Dedifferentiated amniotic fluid mesenchymal stem cell (primary cell): ENCODE data around the gene SNU13.
"Not testable (repeated sequence)": the region's sequence is repeated elsewhere in the genome, so short reads cannot be mapped to it uniquely, and the experiment has no call there.

Experiments
- DNase-seq: peaks from one replicate; pipeline ENCODE4 v3.0.0-alpha.2; 2016; ENCODE audit errors: extremely low spot score

SNU13 gene

GRCh38 chr22:41682033-41682807 lies 6.4 kb downstream of the SNU13 start:
- peak; percentile 81 for DNase-seq

- DNase-seq = no peak
Observed at GRCh38 chr22:41681616-41682015, 7.1 kb downstream of the SNU13 start.

GRCh38 chr22:41676134-41676533 lies 12.5 kb downstream of the SNU13 start:
- no peak for DNase-seq

- no peak for DNase-seq
Observed at GRCh38 chr22:41674846-41675340, 13.8 kb downstream of the SNU13 start.

GRCh38 chr22:41672780-41673509 lies 15.7 kb downstream of the SNU13 start:
- no peak for DNase-seq

- DNase-seq = not testable (repeated sequence)
Observed at GRCh38 chr22:41672096-41672495, 16.6 kb downstream of the SNU13 start.

DNA sequence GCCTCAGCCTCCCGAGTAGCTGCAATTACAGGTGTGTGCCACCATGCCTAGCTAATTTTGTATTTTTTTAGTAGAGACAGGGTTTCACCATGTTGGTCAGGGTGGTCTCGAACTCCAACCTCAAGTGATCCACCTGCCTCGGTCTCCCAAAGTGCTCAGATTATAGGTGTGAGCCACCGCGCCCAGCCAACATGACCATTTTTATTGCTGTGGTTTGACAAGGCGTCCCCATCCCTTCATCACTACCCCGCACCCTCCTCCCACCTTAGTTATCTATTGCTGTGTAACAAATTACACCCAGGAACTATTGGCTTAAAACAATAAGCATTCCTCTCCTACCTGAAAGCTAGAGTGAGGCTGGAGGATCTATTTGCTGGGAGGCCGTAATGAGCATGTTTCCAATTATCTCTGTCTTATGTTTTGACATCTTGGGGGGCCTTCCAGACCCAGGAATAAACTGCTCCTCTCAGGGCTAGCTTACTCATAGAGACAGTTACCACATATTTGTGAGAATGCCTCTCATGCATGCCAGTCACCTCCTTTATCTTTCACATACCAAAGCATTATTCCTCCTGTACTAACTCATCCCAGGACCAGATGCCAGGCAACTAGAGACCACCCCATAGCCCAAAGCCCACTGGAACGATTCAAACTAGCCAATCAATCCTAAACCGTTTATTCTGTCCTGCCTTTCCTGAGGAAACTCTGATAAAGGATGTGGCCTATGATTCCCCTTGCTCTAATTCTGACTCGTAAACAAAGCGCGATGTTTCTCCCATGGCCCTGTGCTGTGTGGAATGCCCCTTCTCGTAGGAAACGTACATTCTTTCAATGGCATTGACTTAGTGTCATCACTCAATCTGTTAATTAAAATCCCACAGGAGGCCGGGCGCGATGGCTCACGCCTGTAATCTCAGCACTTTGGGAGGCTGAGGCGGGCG lies 19.4 kb downstream of the SNU13 start:
- no peak for DNase-seq

GRCh38 chr22:41664951-41665350 lies 23.7 kb downstream of the SNU13 start:
- DNase-seq = no peak

DNA sequence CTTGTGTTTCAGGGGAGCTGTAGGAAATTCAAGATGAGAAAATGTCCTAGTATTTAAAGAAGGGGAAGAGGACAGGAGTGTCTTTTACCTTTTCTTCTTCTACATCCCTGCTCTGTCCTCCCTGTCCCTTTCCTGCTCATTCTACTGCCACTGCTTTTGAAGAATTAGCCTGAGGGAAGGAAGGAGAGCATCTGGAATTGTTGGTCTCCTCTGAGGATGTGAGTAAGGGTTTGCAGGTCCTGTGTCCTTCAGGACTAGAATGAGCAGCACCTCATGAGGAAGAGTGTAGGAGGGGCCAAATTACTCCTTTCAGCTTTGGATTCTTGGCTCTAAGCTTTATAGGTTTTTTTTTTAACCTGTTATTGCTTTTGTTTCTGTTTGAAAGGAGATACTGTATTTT lies 24.2 kb downstream of the SNU13 start:
- DNase-seq = no peak

GRCh38 chr22:41663594-41663993 lies 25.1 kb downstream of the SNU13 start:
- not testable (repeated sequence) for DNase-seq

DNA sequence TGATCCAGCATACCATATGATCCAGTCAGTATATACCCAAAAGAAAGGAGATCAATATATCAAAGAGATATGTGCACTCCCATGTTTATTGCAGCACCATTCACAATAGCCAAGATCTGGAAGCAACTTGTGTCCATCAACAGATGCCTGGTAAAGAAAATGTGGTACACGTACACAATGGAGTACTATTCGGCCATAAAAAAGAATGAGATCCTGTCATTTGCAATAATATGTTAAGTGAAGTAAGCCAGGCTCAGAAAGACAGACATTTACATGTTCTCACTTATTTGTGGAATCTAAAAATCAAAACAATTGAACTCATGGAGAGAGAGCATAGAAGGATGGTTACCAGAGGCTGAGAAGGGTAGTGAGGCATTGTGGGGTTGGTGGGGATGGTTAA lies 27.0 kb downstream of the SNU13 start:
- no peak for DNase-seq

DNA sequence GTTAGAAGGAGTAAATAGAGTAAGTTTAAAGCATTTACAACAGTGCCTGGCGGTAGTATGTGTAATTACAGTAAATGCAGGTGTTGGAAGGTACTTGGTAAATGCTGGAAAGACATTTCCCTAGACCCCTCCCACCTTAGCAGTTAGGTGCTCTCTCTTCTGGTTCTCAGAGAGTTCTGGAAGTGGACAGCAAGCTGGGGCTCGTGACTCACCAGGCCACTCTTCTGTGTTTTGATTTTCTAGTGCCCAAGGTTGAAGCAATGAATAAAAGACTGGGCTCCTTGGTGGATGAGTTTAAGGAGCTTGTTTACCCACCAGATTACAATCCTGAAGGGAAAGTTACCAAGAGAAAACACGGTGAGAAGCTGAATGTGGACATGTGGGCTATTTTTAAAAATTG lies 27.6 kb downstream of the SNU13 start:
- no peak for DNase-seq

- no peak for DNase-seq
Observed at GRCh38 chr22:41660416-41660815, 28.3 kb downstream of the SNU13 start.

DNA sequence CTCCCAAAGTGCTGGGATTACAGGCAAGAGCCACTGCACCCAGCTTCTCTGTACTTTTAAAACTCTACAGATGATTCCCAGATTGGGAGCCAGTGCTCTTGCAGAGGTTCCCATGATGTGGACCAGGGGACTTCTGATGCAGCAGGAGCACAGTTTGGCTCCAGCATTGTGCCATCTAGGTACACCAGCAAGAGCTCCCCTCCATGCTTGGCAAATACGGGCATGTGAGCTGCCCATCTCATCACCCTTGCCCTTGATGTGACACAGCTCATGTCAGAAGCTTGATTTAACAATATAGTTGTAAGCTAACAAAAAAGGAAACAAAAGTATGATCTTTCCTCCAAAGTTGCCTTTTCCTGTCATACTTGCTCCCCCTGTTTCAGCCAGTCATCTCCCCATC lies 28.7 kb downstream of the SNU13 start:
- DNase-seq = no peak

GRCh38 chr22:41658869-41659268 lies 29.8 kb downstream of the SNU13 start:
- no peak for DNase-seq

DNA sequence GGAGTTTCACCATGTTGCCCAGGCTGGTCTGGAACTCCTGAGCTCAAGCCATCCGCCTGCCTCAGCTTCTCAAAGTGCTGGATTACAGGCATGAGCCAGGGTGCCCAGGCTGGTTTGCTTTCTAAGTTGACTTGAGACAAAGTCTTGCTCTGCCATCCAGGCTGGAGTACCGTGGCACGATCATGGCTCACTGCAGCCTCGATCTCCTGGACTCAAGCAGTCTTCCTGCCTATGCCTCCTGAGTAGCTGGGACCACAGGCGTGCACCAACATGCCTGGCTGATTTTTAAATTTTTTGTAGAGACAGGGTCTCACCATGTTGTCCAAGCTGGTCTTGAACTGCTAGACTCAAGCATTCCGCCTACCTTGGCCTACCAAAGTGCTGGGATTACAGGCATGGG lies 31.0 kb downstream of the SNU13 start:
- DNase-seq = no peak

DNA sequence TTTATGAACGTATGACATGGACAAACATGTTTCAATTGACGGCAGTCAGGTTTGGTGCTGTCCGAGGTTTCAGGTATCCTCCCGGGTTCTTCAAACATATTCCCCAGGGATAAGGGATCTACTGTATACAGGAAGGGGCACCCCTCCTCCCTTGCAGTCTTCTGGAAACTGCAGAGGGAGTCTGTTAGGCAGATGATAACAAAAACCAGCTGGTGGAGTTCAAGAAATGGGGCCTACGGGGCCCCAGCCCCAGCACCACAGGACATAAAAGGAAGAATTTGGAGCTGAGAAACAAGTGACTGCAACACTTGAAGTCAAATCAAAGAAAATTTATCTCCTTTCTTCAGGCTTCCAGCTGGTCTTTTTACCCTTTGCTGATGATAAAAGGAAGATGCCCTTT lies 32.1 kb downstream of the SNU13 start:
- no peak for DNase-seq

DNA sequence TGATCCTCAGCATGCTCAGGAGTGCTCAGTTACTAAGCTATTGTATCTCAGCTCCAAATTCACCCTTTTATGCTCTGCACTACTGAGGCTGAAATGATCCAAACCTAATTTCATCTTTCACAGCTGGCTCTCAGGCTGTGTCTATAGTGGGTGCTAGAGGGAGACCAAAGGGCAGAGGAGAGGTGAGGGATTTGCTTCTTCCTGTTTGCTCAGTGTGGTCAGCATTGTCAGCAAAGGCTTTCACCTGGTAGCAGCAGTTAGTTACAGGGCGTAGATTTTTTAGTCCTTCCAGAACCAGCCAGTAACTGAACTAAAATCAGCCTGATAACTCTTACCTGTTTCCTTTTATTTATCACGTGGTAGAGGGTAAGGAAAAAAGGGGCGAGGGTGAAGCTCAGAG lies 34.3 kb downstream of the SNU13 start:
- no peak for DNase-seq

DNA sequence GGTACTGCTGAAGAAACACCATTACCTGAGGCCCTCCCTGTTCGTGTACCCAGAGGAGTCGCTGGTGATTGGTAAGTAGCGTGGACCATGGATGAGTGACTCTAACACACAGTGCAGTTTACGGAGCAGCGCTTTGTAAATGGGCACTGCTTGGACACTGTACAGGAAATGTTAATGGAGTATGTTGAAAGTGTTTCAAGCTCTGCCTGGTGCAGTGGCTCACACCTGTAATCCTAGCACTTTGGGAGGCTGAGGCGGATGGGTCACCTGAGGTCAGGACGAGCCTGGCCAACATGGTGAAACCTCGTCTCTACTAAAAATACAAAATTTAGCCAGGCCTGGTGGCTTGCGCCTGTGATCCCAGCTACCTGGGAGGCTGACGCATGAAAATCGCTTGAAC lies 37.8 kb downstream of the SNU13 start:
- no peak for DNase-seq

DNA sequence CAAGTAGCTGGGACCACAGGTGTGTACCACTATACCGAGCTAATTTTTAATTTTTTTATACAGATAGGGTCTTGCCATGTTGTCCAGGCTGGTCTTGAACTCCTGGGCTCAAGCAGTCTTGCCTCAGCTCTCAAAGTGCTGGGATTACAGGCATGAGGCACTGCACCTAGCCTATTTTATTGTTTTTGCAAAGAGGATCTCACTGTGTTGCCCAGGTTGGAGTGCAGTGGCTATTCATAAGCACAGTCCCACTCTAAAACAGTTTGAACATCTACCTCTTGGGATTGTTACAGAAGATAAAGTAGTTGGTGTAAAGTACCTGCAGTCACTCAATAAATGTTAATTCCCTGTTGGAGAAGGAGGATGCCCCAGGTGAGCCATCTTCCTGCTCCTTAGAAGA lies 38.4 kb downstream of the SNU13 start:
- DNase-seq = no peak

- DNase-seq = no peak
Observed at GRCh38 chr22:41648432-41648831, 40.2 kb downstream of the SNU13 start.

DNA sequence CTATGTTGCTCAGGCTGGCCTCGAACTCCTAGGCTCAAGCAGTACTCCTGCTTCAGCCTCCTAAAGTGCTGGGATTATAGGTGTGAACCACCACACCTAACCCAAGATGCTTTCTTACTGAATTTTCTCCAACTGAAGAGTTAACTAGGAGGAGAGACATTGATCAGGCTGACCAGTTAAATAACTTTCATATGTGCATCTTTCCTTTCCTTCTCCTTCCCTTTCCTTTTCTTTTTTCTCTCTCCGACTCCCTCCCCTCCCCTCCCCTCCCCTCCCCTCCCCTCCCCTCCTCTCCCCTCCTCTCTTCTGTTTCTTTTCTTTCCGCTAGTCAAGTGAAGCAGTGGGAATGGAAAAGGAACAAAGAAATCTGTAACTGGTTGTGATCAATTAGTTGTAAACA lies 40.9 kb downstream of the SNU13 start:
- DNase-seq = no peak
